WTC11 (cell line): ENCODE results near the gene PI4KA. TPM values are rescaled to one million over a fixed set of nuclear protein-coding genes. Genes with fewer than 3 reads are reported as not detected.

Experiments used
- ATAC-seq: fragments of 200-7000 bp; cut with Tn5 transposase; 2 replicates; pipeline ENCODE4 v1.10.0; 2021; ENCODE audit warnings: mild to moderate bottlenecking, moderate library complexity
- CTCF ChIA-PET: fragments of 300-600 bp; sonication (Branson Sonifier 250); formaldehyde crosslinking; loops from one replicate; lab custom pipeline; 2021; ENCODE audit warnings: antibody characterized with exemption; lab: Charles Lee
- POLR2A ChIA-PET: fragments of 350-600 bp; sonication (Branson Sonifier 250); formaldehyde crosslinking; loops from one replicate; lab custom pipeline; 2021; ENCODE audit warnings: antibody characterized with exemption; lab: Charles Lee
- DNase-seq: peaks from one replicate; pipeline ENCODE4 v3.0.0; 2021; ENCODE audit warnings: low spot score
- H3K27ac Mint-ChIP-seq: 2 replicates; pipeline ENCODE4 v1.8.0; 2021; ENCODE audit warnings: mixed read lengths
- H3K27me3 Mint-ChIP-seq: 2 replicates; pipeline ENCODE4 v1.8.0; 2021; ENCODE audit warnings: low read depth, mild to moderate bottlenecking, moderate library complexity, mixed read lengths
- H3K36me3 Mint-ChIP-seq: 2 replicates; pipeline ENCODE4 v1.8.0; 2021; ENCODE audit warnings: mixed read lengths
- H3K4me1 Mint-ChIP-seq: 2 replicates; pipeline ENCODE4 v1.8.0; 2022; ENCODE audit warnings: mixed read lengths
- H3K4me3 Mint-ChIP-seq: 2 replicates; pipeline ENCODE4 v1.8.0; 2021; ENCODE audit warnings: mild to moderate bottlenecking, moderate library complexity, mixed read lengths
- H3K9me3 Mint-ChIP-seq: 2 replicates; pipeline ENCODE4 v1.8.0; 2021; ENCODE audit warnings: mixed read lengths
- CBFB ChIP-seq: sonication (generic); formaldehyde crosslinking; IDR thresholded peaks from 2 replicates; pipeline ENCODE4 v1.8.1; 2022; ENCODE audit warnings: mild to moderate bottlenecking, low read depth, missing genetic modification reagents
- CREM ChIP-seq: sonication (generic); formaldehyde crosslinking; IDR thresholded peaks from 2 replicates; pipeline ENCODE4 v1.8.1; 2022; ENCODE audit warnings: mild to moderate bottlenecking, missing genetic modification reagents, moderate library complexity
- ELF4 ChIP-seq: sonication (generic); formaldehyde crosslinking; IDR thresholded peaks from 2 replicates; pipeline ENCODE4 v1.8.1; 2022; ENCODE audit warnings: low read depth, mild to moderate bottlenecking, moderate library complexity, missing genetic modification reagents
- FOXK1 ChIP-seq: sonication (generic); formaldehyde crosslinking; IDR thresholded peaks from 2 replicates; pipeline ENCODE4 v1.8.0; 2022; ENCODE audit warnings: mild to moderate bottlenecking, moderate library complexity, missing genetic modification reagents
- NFE2L1 ChIP-seq: sonication (generic); formaldehyde crosslinking; IDR thresholded peaks from 2 replicates; pipeline ENCODE4 v1.8.1; 2023; ENCODE audit warnings: missing genetic modification reagents
- NR3C1 ChIP-seq: sonication (generic); formaldehyde crosslinking; conservative IDR thresholded peaks from 2 replicates; pipeline ENCODE4 v1.8.1; 2023; ENCODE audit warnings: low read depth, mild to moderate bottlenecking, missing genetic modification reagents
- SMAD3 ChIP-seq: sonication (generic); formaldehyde crosslinking; IDR thresholded peaks from 2 replicates; pipeline ENCODE4 v1.8.0; 2022; ENCODE audit warnings: missing genetic modification reagents, mild to moderate bottlenecking, borderline replicate concordance
- ZBTB21 ChIP-seq: sonication (generic); formaldehyde crosslinking; IDR thresholded peaks from 2 replicates; pipeline ENCODE4 v1.8.1; 2023; ENCODE audit warnings: mild to moderate bottlenecking, missing genetic modification reagents, borderline replicate concordance
- ZNF121 ChIP-seq: sonication (generic); formaldehyde crosslinking; IDR thresholded peaks from 2 replicates; pipeline ENCODE4 v1.8.0; 2023; ENCODE audit warnings: missing genetic modification reagents
- ZNF416 ChIP-seq: fragments of 250-450 bp; sonication (Bioruptor Pico); IDR thresholded peaks from 2 replicates; pipeline ENCODE4 v1.9.0; 2021; ENCODE audit warnings: mild to moderate bottlenecking, inconsistent platforms
- ZNF423 ChIP-seq: fragments of 250-450 bp; sonication (Bioruptor Pico); IDR thresholded peaks from 2 replicates; pipeline ENCODE4 v2.1.2; 2022; ENCODE audit warnings: mild to moderate bottlenecking, moderate library complexity
- total RNA-seq: library from RNA; stranded (reverse); gene quantifications from 3 replicates; pipeline ENCODE4 v1.2.3, GENCODE V29; 2021
- TF ChIP-seq, protein P1 (sequence below): sonication (generic); formaldehyde crosslinking; IDR thresholded peaks from 2 replicates; pipeline ENCODE4 v1.8.1; 2022; ENCODE audit warnings: low read depth, missing genetic modification reagents, borderline replicate concordance
- TF ChIP-seq, protein P2 (sequence below): sonication (generic); formaldehyde crosslinking; IDR thresholded peaks from 2 replicates; pipeline ENCODE4 v1.8.1; 2023; ENCODE audit warnings: mild to moderate bottlenecking, missing genetic modification reagents, moderate library complexity
- TF ChIP-seq, protein P3 (sequence below): sonication (generic); formaldehyde crosslinking; IDR thresholded peaks from 2 replicates; pipeline ENCODE4 v1.8.1; 2023; ENCODE audit warnings: mild to moderate bottlenecking, missing genetic modification reagents, borderline replicate concordance
- TF ChIP-seq, protein P4 (sequence below): fragments of 250-450 bp; sonication (Bioruptor Pico); IDR thresholded peaks from 2 replicates; pipeline ENCODE4 v1.9.0; 2021; ENCODE audit warnings: mild to moderate bottlenecking
- TF ChIP-seq, protein P5 (sequence below): sonication (generic); formaldehyde crosslinking; IDR thresholded peaks from 2 replicates; pipeline ENCODE4 v1.8.1; 2023; ENCODE audit warnings: mild to moderate bottlenecking, missing genetic modification reagents

Gene PI4KA
- total RNA-seq, 1 experiment from 2014 or later = 45.5 TPM

DNA sequence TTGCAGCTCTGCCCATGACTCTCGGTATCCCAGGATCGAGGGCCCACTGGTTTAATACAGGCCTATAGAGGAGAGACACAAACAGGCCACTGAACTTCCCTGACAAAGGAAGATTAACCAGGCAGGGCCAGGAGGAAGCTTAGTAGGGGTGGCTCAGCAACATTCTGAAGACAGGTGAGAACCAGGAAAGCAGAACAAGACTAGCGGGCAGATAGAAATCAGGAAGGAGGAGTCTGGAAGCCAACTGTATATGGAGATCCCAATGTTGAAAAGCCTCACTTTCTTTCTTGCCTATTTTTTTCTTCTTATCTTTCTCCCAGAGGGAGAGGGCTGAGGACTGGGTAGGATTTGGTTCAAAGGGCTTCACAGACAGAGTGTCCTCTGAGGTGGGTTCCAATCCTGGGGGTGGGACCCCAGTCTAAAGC lies 5.4 kb downstream of the PI4KA start (continued):
- TF ChIP-seq, protein P1, sequence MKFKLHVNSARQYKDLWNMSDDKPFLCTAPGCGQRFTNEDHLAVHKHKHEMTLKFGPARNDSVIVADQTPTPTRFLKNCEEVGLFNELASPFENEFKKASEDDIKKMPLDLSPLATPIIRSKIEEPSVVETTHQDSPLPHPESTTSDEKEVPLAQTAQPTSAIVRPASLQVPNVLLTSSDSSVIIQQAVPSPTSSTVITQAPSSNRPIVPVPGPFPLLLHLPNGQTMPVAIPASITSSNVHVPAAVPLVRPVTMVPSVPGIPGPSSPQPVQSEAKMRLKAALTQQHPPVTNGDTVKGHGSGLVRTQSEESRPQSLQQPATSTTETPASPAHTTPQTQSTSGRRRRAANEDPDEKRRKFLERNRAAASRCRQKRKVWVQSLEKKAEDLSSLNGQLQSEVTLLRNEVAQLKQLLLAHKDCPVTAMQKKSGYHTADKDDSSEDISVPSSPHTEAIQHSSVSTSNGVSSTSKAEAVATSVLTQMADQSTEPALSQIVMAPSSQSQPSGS (CRISPR knock-in tag) = no peak
- TF ChIP-seq, protein P2, sequence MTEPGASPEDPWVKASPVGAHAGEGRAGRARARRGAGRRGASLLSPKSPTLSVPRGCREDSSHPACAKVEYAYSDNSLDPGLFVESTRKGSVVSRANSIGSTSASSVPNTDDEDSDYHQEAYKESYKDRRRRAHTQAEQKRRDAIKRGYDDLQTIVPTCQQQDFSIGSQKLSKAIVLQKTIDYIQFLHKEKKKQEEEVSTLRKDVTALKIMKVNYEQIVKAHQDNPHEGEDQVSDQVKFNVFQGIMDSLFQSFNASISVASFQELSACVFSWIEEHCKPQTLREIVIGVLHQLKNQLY (CRISPR knock-in tag) = no peak

DNA sequence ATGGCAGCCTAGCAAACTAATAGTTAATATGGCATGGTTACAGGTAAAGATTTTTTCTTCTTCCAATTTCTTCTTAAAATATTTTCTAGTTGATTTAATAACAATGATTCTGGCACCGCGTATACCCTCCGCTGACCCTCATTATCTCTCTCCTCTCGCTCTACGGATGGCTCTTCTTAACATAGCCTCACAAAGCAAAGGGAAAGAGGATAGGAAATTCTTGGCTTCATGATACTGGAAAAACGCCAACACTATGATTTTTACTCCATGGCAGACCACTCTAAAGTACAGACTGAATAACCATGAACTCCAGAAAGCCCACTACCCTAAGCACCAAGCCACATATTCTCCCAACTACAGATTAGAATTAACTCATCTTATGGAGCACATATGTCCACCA lies 6.1 kb downstream of the PI4KA start:
- DNase-seq (no peak), ATAC-seq (no peak)
- H3K27ac Mint-ChIP-seq = peak overlapping the region; percentile 26; the same call in 1 of the 2 replicates
- ChIA-PET CTCF (interaction anchor here (1.6 kb wide), 1 partner anchor 49 kb away, joined by 5 read pairs; no protein-coding TSS in a partner anchor), POLR2A (no interaction called here)
- H3K9me3 Mint-ChIP-seq = no peaks in the 10 kb centered on the region
- peaks cover 22% of the 10 kb centered on the region for H3K4me1 Mint-ChIP-seq
- H3K36me3 Mint-ChIP-seq = no peaks in the 10 kb centered on the region
- TF ChIP-seq ELF4 (CRISPR knock-in tag) (no peak), FOXK1 (CRISPR knock-in tag) (no peak), ZNF416 (no peak), NFE2L1 (CRISPR knock-in tag) (no peak), ZNF121 (CRISPR knock-in tag) (no peak), CBFB (CRISPR knock-in tag) (no peak), ZNF423 (CRISPR knock-in tag) (no peak), NR3C1 (CRISPR knock-in tag) (no peak), CREM (CRISPR knock-in tag) (no peak), ZBTB21 (CRISPR knock-in tag) (no peak), SMAD3 (CRISPR knock-in tag) (no peak)
- TF ChIP-seq, protein P3, sequence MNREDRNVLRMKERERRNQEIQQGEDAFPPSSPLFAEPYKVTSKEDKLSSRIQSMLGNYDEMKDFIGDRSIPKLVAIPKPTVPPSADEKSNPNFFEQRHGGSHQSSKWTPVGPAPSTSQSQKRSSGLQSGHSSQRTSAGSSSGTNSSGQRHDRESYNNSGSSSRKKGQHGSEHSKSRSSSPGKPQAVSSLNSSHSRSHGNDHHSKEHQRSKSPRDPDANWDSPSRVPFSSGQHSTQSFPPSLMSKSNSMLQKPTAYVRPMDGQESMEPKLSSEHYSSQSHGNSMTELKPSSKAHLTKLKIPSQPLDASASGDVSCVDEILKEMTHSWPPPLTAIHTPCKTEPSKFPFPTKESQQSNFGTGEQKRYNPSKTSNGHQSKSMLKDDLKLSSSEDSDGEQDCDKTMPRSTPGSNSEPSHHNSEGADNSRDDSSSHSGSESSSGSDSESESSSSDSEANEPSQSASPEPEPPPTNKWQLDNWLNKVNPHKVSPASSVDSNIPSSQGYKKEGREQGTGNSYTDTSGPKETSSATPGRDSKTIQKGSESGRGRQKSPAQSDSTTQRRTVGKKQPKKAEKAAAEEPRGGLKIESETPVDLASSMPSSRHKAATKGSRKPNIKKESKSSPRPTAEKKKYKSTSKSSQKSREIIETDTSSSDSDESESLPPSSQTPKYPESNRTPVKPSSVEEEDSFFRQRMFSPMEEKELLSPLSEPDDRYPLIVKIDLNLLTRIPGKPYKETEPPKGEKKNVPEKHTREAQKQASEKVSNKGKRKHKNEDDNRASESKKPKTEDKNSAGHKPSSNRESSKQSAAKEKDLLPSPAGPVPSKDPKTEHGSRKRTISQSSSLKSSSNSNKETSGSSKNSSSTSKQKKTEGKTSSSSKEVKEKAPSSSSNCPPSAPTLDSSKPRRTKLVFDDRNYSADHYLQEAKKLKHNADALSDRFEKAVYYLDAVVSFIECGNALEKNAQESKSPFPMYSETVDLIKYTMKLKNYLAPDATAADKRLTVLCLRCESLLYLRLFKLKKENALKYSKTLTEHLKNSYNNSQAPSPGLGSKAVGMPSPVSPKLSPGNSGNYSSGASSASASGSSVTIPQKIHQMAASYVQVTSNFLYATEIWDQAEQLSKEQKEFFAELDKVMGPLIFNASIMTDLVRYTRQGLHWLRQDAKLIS (CRISPR knock-in tag) = no peak
- TF ChIP-seq, protein P1 (CRISPR knock-in tag) = no peak
- TF ChIP-seq, protein P4, sequence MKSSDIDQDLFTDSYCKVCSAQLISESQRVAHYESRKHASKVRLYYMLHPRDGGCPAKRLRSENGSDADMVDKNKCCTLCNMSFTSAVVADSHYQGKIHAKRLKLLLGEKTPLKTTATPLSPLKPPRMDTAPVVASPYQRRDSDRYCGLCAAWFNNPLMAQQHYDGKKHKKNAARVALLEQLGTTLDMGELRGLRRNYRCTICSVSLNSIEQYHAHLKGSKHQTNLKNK = no peak
- TF ChIP-seq, protein P5, sequence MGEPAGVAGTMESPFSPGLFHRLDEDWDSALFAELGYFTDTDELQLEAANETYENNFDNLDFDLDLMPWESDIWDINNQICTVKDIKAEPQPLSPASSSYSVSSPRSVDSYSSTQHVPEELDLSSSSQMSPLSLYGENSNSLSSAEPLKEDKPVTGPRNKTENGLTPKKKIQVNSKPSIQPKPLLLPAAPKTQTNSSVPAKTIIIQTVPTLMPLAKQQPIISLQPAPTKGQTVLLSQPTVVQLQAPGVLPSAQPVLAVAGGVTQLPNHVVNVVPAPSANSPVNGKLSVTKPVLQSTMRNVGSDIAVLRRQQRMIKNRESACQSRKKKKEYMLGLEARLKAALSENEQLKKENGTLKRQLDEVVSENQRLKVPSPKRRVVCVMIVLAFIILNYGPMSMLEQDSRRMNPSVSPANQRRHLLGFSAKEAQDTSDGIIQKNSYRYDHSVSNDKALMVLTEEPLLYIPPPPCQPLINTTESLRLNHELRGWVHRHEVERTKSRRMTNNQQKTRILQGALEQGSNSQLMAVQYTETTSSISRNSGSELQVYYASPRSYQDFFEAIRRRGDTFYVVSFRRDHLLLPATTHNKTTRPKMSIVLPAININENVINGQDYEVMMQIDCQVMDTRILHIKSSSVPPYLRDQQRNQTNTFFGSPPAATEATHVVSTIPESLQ (CRISPR knock-in tag) = no peak
- H3K27me3 Mint-ChIP-seq = no peaks in the 10 kb centered on the region
- H3K4me3 Mint-ChIP-seq = no peak overlapping the region
